AG04449 (cell line): Measurements from ENCODE around the gene TMC4.
"Not testable (repeated sequence)": the region's sequence is repeated elsewhere in the genome, so short reads cannot be mapped to it uniquely, and the experiment has no call there.

Experiments used
- CTCF ChIA-PET: fragments of 350-600 bp; formaldehyde crosslinking; extraction: SDS; loops from one replicate; lab custom pipeline; 2021; ENCODE audit warnings: antibody characterized with exemption; lab: Yijun Ruan, JAX
- POLR2A ChIA-PET: fragments of 400-600, 350-600 bp; formaldehyde crosslinking; extraction: SDS; loops from one replicate; lab custom pipeline; 2020; ENCODE audit warnings: antibody characterized with exemption, inconsistent platforms; lab: Yijun Ruan, JAX
- DNase-seq: peaks from one replicate; pipeline ENCODE4 v3.0.0-alpha.2; 2010; ENCODE audit warnings: low read depth, low spot score
- H3K4me3 ChIP-seq: 2 replicates; pipeline ENCODE4 v1.5.1; 2011; ENCODE audit warnings: low read depth, mild to moderate bottlenecking, control low read depth, low read length
- CTCF ChIP-seq: IDR thresholded peaks from one replicate; pipeline ENCODE4 v1.5.1; 2011; ENCODE audit warnings: mild to moderate bottlenecking, moderate library complexity, low read length, control low read depth, inconsistent platforms; ENCODE audit not compliant: insufficient read depth; ENCODE audit errors: missing control alignments

The TMC4 gene

GRCh38 chr19:54188215-54188871 lies 15.4 kb upstream of the TMC4 start:
- peak overlapping the region; percentile 78 for H3K4me3 ChIP-seq
- ChIA-PET CTCF (interaction anchor here (1.1 to 4.3 kb wide), 7 partner anchors 8 to 44 kb away, joined by 3 to 44 read pairs (median 6); partner anchors contain the start of genes LENG1 and TMC4), POLR2A (interaction anchor here (0.6 to 5.1 kb wide), 5 partner anchors 12 to 51 kb away, joined by 3 to 108 read pairs (median 5); partner anchors contain the start of genes CNOT3, LENG1, RPS9 and TMC4)
- TF ChIP-seq CTCF, result no peak
- DNase-seq, result no peak

GRCh38 chr19:54186934-54187381 lies 14.0 kb upstream of the TMC4 start:
- DNase-seq, result no peak
- CTCF ChIA-PET, result interaction anchor here (4.3 kb wide), 1 partner anchor 18 kb away, joined by 44 read pairs; no protein-coding TSS in a partner anchor
- TF ChIP-seq CTCF, result no peak
- POLR2A ChIA-PET, result interaction anchor here (0.9 kb wide), 1 partner anchor 14 kb away, joined by 4 read pairs; the partner anchor contains the start of gene RPS9
- no peak overlapping the region; the same call in 1 of the 2 replicates for H3K4me3 ChIP-seq

GRCh38 chr19:54186351-54186750 lies 13.4 kb upstream of the TMC4 start:
- no peak overlapping the region for H3K4me3 ChIP-seq
- POLR2A ChIA-PET, result no interaction called here
- DNase-seq, result no peak
- no peak for TF ChIP-seq CTCF
- CTCF ChIA-PET, result interaction anchor here (4.3 kb wide), 1 partner anchor 17 kb away, joined by 44 read pairs; no protein-coding TSS in a partner anchor

GRCh38 chr19:54183431-54183830 lies 10.5 kb upstream of the TMC4 start:
- ChIA-PET CTCF (interaction anchor here (1.3 to 2.4 kb wide), 2 partner anchors 13 to 15 kb away, joined by 5 to 14 read pairs; no protein-coding TSS in a partner anchor), POLR2A (no interaction called here)
- DNase-seq, result no peak
- TF ChIP-seq CTCF, result no peak
- H3K4me3 ChIP-seq, result no peak overlapping the region

GRCh38 chr19:54181894-54182293 lies 8.9 kb upstream of the TMC4 start:
- POLR2A ChIA-PET, DNase-seq, H3K4me3 ChIP-seq: not testable (repeated sequence)
- CTCF ChIA-PET, result interaction anchor here (0.9 to 2.4 kb wide), 2 partner anchors 11 to 14 kb away, joined by 3 to 14 read pairs; no protein-coding TSS in a partner anchor

GRCh38 chr19:54180691-54181091 lies 7.7 kb upstream of the TMC4 start:
- H3K4me3 ChIP-seq, result no peak overlapping the region
- ChIA-PET POLR2A (no interaction called here), CTCF (interaction anchor here (1.4 to 1.9 kb wide), 2 partner anchors 9 to 12 kb away, joined by 3 to 7 read pairs; partner anchors contain the start of gene MBOAT7)
- no peak for DNase-seq
- TF ChIP-seq CTCF, result no peak
